Measurements from ENCODE around the gene SLC35F2.

SLC35F2 gene

GRCh38 chr11:107744736-107745135, 113.9 kb downstream of the SLC35F2 start:
- H3K27me3 ChIP-seq (replicated peaks in 2 of 5; ENCODE audit: control insufficient read depth in 4 of 5, insufficient read depth in 5 of 5, low read length in 4 of 5) = peaks cover 0 to 2% (median 0%) of the 10 kb centered on the region in 5 experiments
- H3K4me1 ChIP-seq (ENCODE audit: control extremely low read depth in 1 of 4, control insufficient read depth in 4 of 4, insufficient read depth in 4 of 4, low read length in 3 of 4) = no peaks in the 10 kb centered on the region
- DNase-seq = no peak
- no peak overlapping the region for H3K27ac ChIP-seq (ENCODE audit: insufficient read depth in 1 of 2, low read depth in 1 of 2, low read length in 2 of 2, poor library complexity in 1 of 2, severe bottlenecking in 2 of 2)
- no peaks in the 10 kb centered on the region for H3K36me3 ChIP-seq (ENCODE audit: control insufficient read depth in 4 of 4, insufficient read depth in 4 of 4, low read length in 3 of 4)
- 20% methylated on average over 1 of the region's 3 CpGs for WGBS (ENCODE audit: insufficient coverage)
- H3K4me3 ChIP-seq (ENCODE audit: control insufficient read depth in 1 of 7, extremely low read depth in 1 of 7, insufficient read depth in 4 of 7, low read depth in 2 of 7, low read length in 6 of 7) = no peak overlapping the region
- ChIA-PET CTCF (interaction anchor here (1.2 to 1.6 kb wide), 2 partner anchors 27 to 154 kb away, joined by 3 read pairs; no protein-coding TSS in a partner anchor), POLR2A (no interaction called here)
- H3K9me3 ChIP-seq (ENCODE audit: control extremely low read depth in 1 of 5, control insufficient read depth in 4 of 5, insufficient read depth in 2 of 5, low read depth in 1 of 5, low read length in 4 of 5) = peaks cover 0 to 3% (median 0%) of the 10 kb centered on the region in 5 experiments

GRCh38 chr11:107743191-107743590, 115.4 kb downstream of the SLC35F2 start:
- no peaks in the 10 kb centered on the region for H3K4me1 ChIP-seq (ENCODE audit: control extremely low read depth in 1 of 4, control insufficient read depth in 4 of 4, insufficient read depth in 4 of 4, low read length in 3 of 4)
- CTCF ChIA-PET = interaction anchor here (0.9 to 1.6 kb wide), 3 partner anchors 28 to 217 kb away, joined by 3 to 10 read pairs (median 3); no protein-coding TSS in a partner anchor
- H3K27ac ChIP-seq (ENCODE audit: insufficient read depth in 1 of 2, low read depth in 1 of 2, low read length in 2 of 2, poor library complexity in 1 of 2, severe bottlenecking in 2 of 2) = no peak overlapping the region
- H3K36me3 ChIP-seq (ENCODE audit: control insufficient read depth in 4 of 4, insufficient read depth in 4 of 4, low read length in 3 of 4) = no peaks in the 10 kb centered on the region
- POLR2A ChIA-PET = no interaction called here
- no peak overlapping the region for H3K4me3 ChIP-seq (ENCODE audit: control insufficient read depth in 1 of 7, extremely low read depth in 1 of 7, insufficient read depth in 4 of 7, low read depth in 2 of 7, low read length in 6 of 7)
- WGBS (ENCODE audit: insufficient coverage) = 81% methylated on average over 3 of the region's 3 CpGs
- no peak for DNase-seq
- peaks cover 0 to 2% (median 0%) of the 10 kb centered on the region in 5 experiments for H3K27me3 ChIP-seq (replicated peaks in 2 of 5; ENCODE audit: control insufficient read depth in 4 of 5, insufficient read depth in 5 of 5, low read length in 4 of 5)
- peaks cover 0 to 5% (median 0%) of the 10 kb centered on the region in 5 experiments for H3K9me3 ChIP-seq (ENCODE audit: control extremely low read depth in 1 of 5, control insufficient read depth in 4 of 5, insufficient read depth in 2 of 5, low read depth in 1 of 5, low read length in 4 of 5)

DNA sequence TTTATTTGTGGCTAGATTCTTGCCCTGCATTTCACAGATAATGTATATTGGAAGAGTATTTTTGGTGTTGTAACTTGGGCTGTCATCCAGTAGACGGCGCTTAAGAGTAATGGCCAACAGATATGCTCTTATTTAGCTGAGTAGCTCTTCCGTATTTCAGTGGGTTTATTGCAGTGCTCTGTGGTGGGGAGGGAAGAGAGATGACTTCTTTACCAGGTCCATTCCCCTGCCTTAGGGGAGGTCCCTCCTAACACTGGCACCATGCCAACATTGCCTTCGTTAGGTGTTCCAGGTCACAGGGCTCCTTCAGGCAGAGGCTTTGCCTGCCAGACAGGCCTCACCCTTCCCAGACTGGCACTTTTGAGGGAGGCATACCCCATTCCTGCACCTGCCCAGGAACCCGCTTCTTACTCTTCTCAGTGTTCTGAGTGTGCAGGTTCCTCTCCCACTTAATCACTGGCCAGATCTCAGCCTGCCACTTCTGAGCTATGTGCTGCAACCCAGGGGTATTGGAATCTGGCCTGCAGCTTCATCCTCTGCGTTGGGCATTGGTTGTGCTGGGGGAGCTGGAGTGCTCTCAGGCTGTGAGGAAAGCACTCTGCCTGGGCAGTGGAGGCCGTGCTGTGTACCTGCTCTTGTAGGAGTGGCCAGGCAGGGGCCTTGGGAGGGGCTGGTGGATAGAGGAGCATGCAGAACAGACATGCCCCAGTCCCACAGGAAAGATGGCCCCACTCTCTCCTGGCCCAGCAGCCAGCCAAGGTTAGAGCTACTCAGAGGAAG, 117.4 kb downstream of the SLC35F2 start:
- WGBS (ENCODE audit: insufficient coverage) = 96% methylated on average over 4 of the region's 7 CpGs
- CTCF ChIA-PET = interaction anchor here (0.6 to 2.6 kb wide), 7 partner anchors 20 to 227 kb away, joined by 3 to 14 read pairs (median 4); no protein-coding TSS in a partner anchor
- Histone ChIP-seq H3K4me1 (ENCODE audit: control extremely low read depth in 1 of 4, control insufficient read depth in 4 of 4, insufficient read depth in 4 of 4, low read length in 3 of 4) (no peaks in the 10 kb centered on the region), H3K9me3 (ENCODE audit: control extremely low read depth in 1 of 5, control insufficient read depth in 4 of 5, insufficient read depth in 2 of 5, low read depth in 1 of 5, low read length in 4 of 5) (peaks cover 0 to 5% (median 0%) of the 10 kb centered on the region in 5 experiments), H3K27ac (ENCODE audit: insufficient read depth in 1 of 2, low read depth in 1 of 2, low read length in 2 of 2, poor library complexity in 1 of 2, severe bottlenecking in 2 of 2) (no peak overlapping the region), H3K36me3 (ENCODE audit: control insufficient read depth in 4 of 4, insufficient read depth in 4 of 4, low read length in 3 of 4) (no peaks in the 10 kb centered on the region), H3K27me3 (replicated peaks in 2 of 5; ENCODE audit: control insufficient read depth in 4 of 5, insufficient read depth in 5 of 5, low read length in 4 of 5) (no peaks in the 10 kb centered on the region), H3K4me3 (ENCODE audit: control insufficient read depth in 1 of 7, extremely low read depth in 1 of 7, insufficient read depth in 4 of 7, low read depth in 2 of 7, low read length in 6 of 7) (no peak overlapping the region)
- peak; percentile 42 to 69 (median 67) for DNase-seq
- POLR2A ChIA-PET = no interaction called here
